Measurements from ENCODE around the gene PGRMC1. TPM values are rescaled to one million over a fixed set of nuclear protein-coding genes. Genes with fewer than 3 reads are reported as not detected.

Gene PGRMC1
- total and polyA plus RNA-seq, 2 experiments from 2014 or later, result 235 to 370 TPM

GRCh38 chrX:119247702-119248101, 11.6 kb downstream of the PGRMC1 start:
- peaks cover 7% of the 10 kb centered on the region; the same call in 1 of the 2 replicates for H3K79me2 ChIP-seq (replicated peaks; ENCODE audit: insufficient read depth)
- no peak overlapping the region for H2AFZ ChIP-seq
- no peak overlapping the region for H3K4me2 ChIP-seq
- H4K20me1 ChIP-seq (replicated peaks; ENCODE audit: insufficient read depth), result peaks cover 8% of the 10 kb centered on the region
- Mint-ChIP-seq H3K27me3 (ENCODE audit: insufficient read depth, low read depth, poor library complexity) (no peaks in the 10 kb centered on the region), H3K4me3 (no peak overlapping the region), H3K9me3 (no peaks in the 10 kb centered on the region; the same call in 2 of the 3 replicates), H3K36me3 (ENCODE audit: low read depth) (peaks cover 27% of the 10 kb centered on the region), H3K4me1 (peaks cover 13% of the 10 kb centered on the region), H3K27ac (no peak overlapping the region)
- no peaks in the 10 kb centered on the region for H3K27me3 ChIP-seq (ENCODE audit: insufficient read depth)
- DNase-seq (ENCODE audit: low spot score), result no peak
- H3K9me2 ChIP-seq (ENCODE audit: insufficient read depth), result no peaks in the 10 kb centered on the region
- no peaks in the 10 kb centered on the region for H3F3A ChIP-seq (replicated peaks; ENCODE audit: low read depth)
- H3K36me3 ChIP-seq (ENCODE audit: insufficient read depth), result peaks cover 6% of the 10 kb centered on the region
- no peak overlapping the region for H3K4me3 ChIP-seq
- H3K27ac ChIP-seq (ENCODE audit: low read depth), result no peak overlapping the region
- TF ChIP-seq NANOG (IDR thresholded peaks at IDR 0.05; ENCODE audit: borderline replicate concordance), result no peak
- TF ChIP-seq CREB1 (CRISPR knock-in tag; IDR thresholded peaks at IDR 0.05; ENCODE audit: low read depth), result no peak
- no peak for TF ChIP-seq EZH2phosphoT487 (IDR thresholded peaks at IDR 0.05; ENCODE audit: unreplicated experiment)
- TF ChIP-seq REST (IDR thresholded peaks at IDR 0.05; ENCODE audit: unreplicated experiment), result no peak
- no peak for TF ChIP-seq JUNB (IDR thresholded peaks at IDR 0.05; ENCODE audit: unreplicated experiment)
- TF ChIP-seq ZNF462 (CRISPR knock-in tag; IDR thresholded peaks at IDR 0.05), result no peak
- no peak for TF ChIP-seq STAT1 (IDR thresholded peaks at IDR 0.05; ENCODE audit: unreplicated experiment)
- peaks cover 12% of the 10 kb centered on the region; the same call in 1 of the 2 replicates for H3K4me1 ChIP-seq (ENCODE audit: insufficient read depth)
- no peak for ATAC-seq

All from GM23338 (cell line).